ENCODE measurements around the gene MATR3. TPM values are rescaled to one million over a fixed set of nuclear protein-coding genes. Genes with fewer than 3 reads are reported as not detected.
A peak's percentile ranks its signal among the peaks of the same experiment; 100 is the strongest.

Gene MATR3
- total and polyA plus RNA-seq, 3 experiments from 2014 or later: 184 to 364 (median 199) TPM

DNA sequence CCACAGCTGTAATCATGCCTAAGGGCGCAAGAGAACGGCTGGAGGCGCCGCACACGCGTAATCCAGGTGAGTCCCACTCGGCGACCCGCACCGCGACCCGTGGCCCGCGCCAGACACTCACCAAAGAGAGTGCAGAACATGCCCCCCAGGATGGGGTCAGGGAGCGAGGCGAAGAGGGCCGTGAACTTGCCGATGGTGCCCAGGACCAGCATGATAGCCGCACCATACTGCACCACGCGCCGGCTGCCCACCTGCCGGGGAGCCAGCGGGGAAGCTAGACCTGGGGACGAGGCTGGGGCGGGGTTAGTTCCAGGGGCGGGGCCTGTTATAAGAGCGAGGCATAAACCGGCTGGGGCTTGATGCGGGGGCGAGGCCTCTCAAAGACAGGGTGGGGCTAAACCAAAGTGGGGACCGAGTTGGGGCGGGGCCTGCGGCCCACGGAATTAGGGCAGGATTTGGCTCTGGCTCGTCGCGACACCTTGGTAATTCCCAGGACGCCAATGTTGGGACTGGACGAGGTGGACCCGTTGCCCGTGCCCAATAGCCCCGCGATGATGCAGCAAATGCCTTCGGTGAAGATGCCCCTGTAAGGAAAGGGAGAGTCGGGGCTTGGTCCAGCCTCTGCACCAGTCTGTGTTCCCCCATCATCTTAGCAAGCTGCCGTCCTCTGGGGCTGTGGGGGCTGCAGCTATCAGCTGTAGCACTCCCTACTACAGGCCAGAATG, 84.7 kb downstream of the MATR3 start:
- H3K9me3 ChIP-seq (ENCODE audit: low read length): no peaks in the 10 kb centered on the region
- H3K4me3 ChIP-seq (ENCODE audit: low read length): no peak overlapping the region
- ChIA-PET POLR2A (interaction anchor here (0.6 kb wide), 1 partner anchor 36 kb away, joined by 3 read pairs; the partner anchor contains the start of gene PAIP2), CTCF (no interaction called here)
- H3K4me1 Mint-ChIP-seq: peaks cover 0 to 1% (median 0%) of the 10 kb centered on the region in 3 donors
- no peak overlapping the region for H3K27ac ChIP-seq (ENCODE audit: low read depth, low read length)
- no peaks in the 10 kb centered on the region for H3K27me3 Mint-ChIP-seq
- peak in 1 of 5 donors; percentile 33 for DNase-seq
- no peak overlapping the region for H3K4me3 Mint-ChIP-seq
- no peaks in the 10 kb centered on the region for H3K9me3 Mint-ChIP-seq
- no peak overlapping the region for H3K27ac Mint-ChIP-seq
- H3K27me3 ChIP-seq (ENCODE audit: insufficient read depth, low read length, poor library complexity, severe bottlenecking): no peaks in the 10 kb centered on the region
- H3K36me3 Mint-ChIP-seq: peaks cover 0 to 14% (median 1%) of the 10 kb centered on the region in 3 donors
- H3K36me3 ChIP-seq (ENCODE audit: insufficient read depth, low read length): no peaks in the 10 kb centered on the region
- H3K4me1 ChIP-seq (ENCODE audit: insufficient read depth, low read length): no peaks in the 10 kb centered on the region

GRCh38 chr5:139378941-139379361, 85.4 kb downstream of the MATR3 start:
- H3K36me3 Mint-ChIP-seq: peaks cover 0 to 7% (median 1%) of the 10 kb centered on the region in 3 donors
- peak overlapping the region in 1 of 8 donors; percentile 27 for H3K27ac Mint-ChIP-seq
- no peak for DNase-seq
- H3K9me3 Mint-ChIP-seq: no peaks in the 10 kb centered on the region
- no peaks in the 10 kb centered on the region for H3K27me3 ChIP-seq (ENCODE audit: insufficient read depth, low read length, poor library complexity, severe bottlenecking)
- no peaks in the 10 kb centered on the region for H3K9me3 ChIP-seq (ENCODE audit: low read length)
- POLR2A ChIA-PET: interaction anchor here (0.6 kb wide), 1 partner anchor 37 kb away, joined by 3 read pairs; the partner anchor contains the start of gene PAIP2
- H3K27me3 Mint-ChIP-seq: no peaks in the 10 kb centered on the region
- CTCF ChIA-PET: interaction anchor here (0.7 kb wide), 1 partner anchor 12 kb away, joined by 3 read pairs; no protein-coding TSS in a partner anchor
- no peaks in the 10 kb centered on the region for H3K36me3 ChIP-seq (ENCODE audit: insufficient read depth, low read length)
- H3K4me1 Mint-ChIP-seq: peaks cover 0 to 5% (median 0%) of the 10 kb centered on the region in 3 donors
- no peaks in the 10 kb centered on the region for H3K4me1 ChIP-seq (ENCODE audit: insufficient read depth, low read length)
- no peak overlapping the region for H3K27ac ChIP-seq (ENCODE audit: low read depth, low read length)
- no peak overlapping the region for H3K4me3 Mint-ChIP-seq
- no peak overlapping the region for H3K4me3 ChIP-seq (ENCODE audit: low read length)

DNA sequence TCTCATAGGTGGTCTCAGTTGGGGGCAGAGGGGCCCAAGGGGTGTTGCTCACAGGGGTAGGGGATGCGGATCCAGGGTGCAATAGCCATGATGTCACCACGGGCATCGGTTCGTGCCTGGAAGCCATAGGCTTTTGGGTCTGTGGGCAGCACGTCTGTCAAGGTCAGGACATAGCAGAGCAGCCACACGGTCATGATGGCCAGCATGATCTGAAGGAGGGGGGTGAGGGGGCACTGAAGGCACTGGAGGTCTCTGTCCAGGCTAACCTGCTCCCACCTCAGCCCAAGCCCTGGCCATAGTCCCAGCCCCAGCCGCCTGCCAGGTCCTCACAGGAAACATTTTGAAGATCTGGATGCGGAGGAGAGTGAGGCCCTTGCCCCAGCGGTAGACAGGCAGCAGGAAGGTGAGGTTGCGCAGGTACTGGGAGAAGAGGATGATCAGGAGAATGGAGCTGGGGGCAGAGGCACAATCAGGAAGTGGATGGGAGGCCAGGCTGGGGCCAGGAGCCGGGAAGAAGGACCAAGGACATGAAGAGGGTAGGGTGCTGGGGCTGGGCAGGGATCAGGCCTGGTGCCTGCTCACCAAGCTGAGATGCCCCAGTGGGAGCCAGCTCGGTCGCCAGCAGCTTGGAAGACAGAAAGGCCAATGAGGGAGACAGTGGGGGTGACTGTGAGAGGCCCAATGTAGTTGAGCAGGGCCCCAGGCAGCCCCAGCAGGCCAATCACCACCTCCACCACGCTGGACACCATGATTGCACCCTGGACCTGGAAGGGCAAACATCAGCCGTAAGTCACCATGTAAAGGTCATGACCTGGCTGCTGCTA, 86.3 kb downstream of the MATR3 start:
- no peak overlapping the region for H3K4me3 Mint-ChIP-seq
- DNase-seq: no peak
- peak overlapping the region in 1 of 8 donors; percentile 58 for H3K27ac Mint-ChIP-seq
- H3K27me3 ChIP-seq (ENCODE audit: insufficient read depth, low read length, poor library complexity, severe bottlenecking): no peaks in the 10 kb centered on the region
- peaks cover 0 to 5% (median 1%) of the 10 kb centered on the region in 3 donors for H3K36me3 Mint-ChIP-seq
- H3K4me1 ChIP-seq (ENCODE audit: insufficient read depth, low read length): peaks cover 7% of the 10 kb centered on the region
- no peak overlapping the region for H3K4me3 ChIP-seq (ENCODE audit: low read length)
- no peaks in the 10 kb centered on the region for H3K36me3 ChIP-seq (ENCODE audit: insufficient read depth, low read length)
- no peaks in the 10 kb centered on the region for H3K9me3 ChIP-seq (ENCODE audit: low read length)
- H3K9me3 Mint-ChIP-seq: no peaks in the 10 kb centered on the region
- ChIA-PET POLR2A (interaction anchor here (0.8 kb wide), 1 partner anchor 38 kb away, joined by 5 read pairs; the partner anchor contains the start of gene PAIP2), CTCF (interaction anchor here (0.7 to 1.5 kb wide), 2 partner anchors 11 to 12 kb away, joined by 3 to 4 read pairs; no protein-coding TSS in a partner anchor)
- H3K27ac ChIP-seq (ENCODE audit: low read depth, low read length): no peak overlapping the region
- peaks cover 5 to 13% (median 6%) of the 10 kb centered on the region in 3 donors for H3K4me1 Mint-ChIP-seq
- H3K27me3 Mint-ChIP-seq: no peaks in the 10 kb centered on the region

Other genes starting within 250 kb of the MATR3 start
- gene SIL1, start 95.4 kb upstream of the MATR3 start, total RNA-seq: 10 to 100 TPM; 26.6 to 27.5 TPM
- gene SIL1, start 95.4 kb upstream of the MATR3 start, polyA plus RNA-seq: 15.0 TPM
- 10 to 100 TPM; 67.9 to 77.0 TPM for gene PAIP2, start 48.1 kb downstream of the MATR3 start, total RNA-seq
- gene PAIP2, start 48.1 kb downstream of the MATR3 start, polyA plus RNA-seq: 342 TPM
- gene SLC23A1, start 89.6 kb downstream of the MATR3 start, total RNA-seq: under 1 TPM in 1 of 2 experiments, not detected in 1; 0.33 TPM
- not detected for gene SLC23A1, start 89.6 kb downstream of the MATR3 start, polyA plus RNA-seq
- gene MZB1, start 96.2 kb downstream of the MATR3 start, total RNA-seq: 1 to 10 TPM; 5.1 to 6.4 TPM
- gene MZB1, start 96.2 kb downstream of the MATR3 start, polyA plus RNA-seq: 3.5 TPM
- gene PROB1, start 101.4 kb downstream of the MATR3 start, total RNA-seq: 1 to 10 TPM; 6.7 to 7.2 TPM
- gene PROB1, start 101.4 kb downstream of the MATR3 start, polyA plus RNA-seq: 0.72 TPM
- 1 to 10 TPM; 3.6 to 3.9 TPM for gene SPATA24, start 110.3 kb downstream of the MATR3 start, total RNA-seq
- gene SPATA24, start 110.3 kb downstream of the MATR3 start, polyA plus RNA-seq: 4.2 TPM
- gene DNAJC18, start 145.8 kb downstream of the MATR3 start, total RNA-seq: 10 to 100 TPM; 25.3 to 25.7 TPM
- 10.2 TPM for gene DNAJC18, start 145.8 kb downstream of the MATR3 start, polyA plus RNA-seq
- under 1 TPM; 0.82 to 0.83 TPM for gene ECSCR, start 169.0 kb downstream of the MATR3 start, total RNA-seq
- not detected for gene ECSCR, start 169.0 kb downstream of the MATR3 start, polyA plus RNA-seq
- under 1 TPM; 0.11 to 0.28 TPM for gene SMIM33, start 177.3 kb downstream of the MATR3 start, total RNA-seq
- gene SMIM33, start 177.3 kb downstream of the MATR3 start, polyA plus RNA-seq: 1.1 TPM
- 100 to 1,000 TPM; 107 to 109 TPM for gene STING1, start 189.0 kb downstream of the MATR3 start, total RNA-seq
- gene STING1, start 189.0 kb downstream of the MATR3 start, polyA plus RNA-seq: 116 TPM